Caco-2 (cell line): ENCODE data around the gene OSMR. TPM values are rescaled to one million over a fixed set of nuclear protein-coding genes. Genes with fewer than 3 reads are reported as not detected.

Experiments used
- BruUV-seq: library from RNA; stranded (reverse); fragments of 400-500 nt; replicated peaks from 2 replicates; lab custom pipeline; 2021; lab: Mats Ljungman, UMichigan
- CTCF ChIA-PET: fragments of 300-600 bp; sonication (Branson Sonifier 250); formaldehyde crosslinking; loops from one replicate; lab custom pipeline; 2022; ENCODE audit warnings: antibody characterized with exemption; lab: Charles Lee
- POLR2A ChIA-PET: fragments of 300-600 bp; sonication (Branson Sonifier 250); formaldehyde crosslinking; loops from one replicate; lab custom pipeline; 2022; ENCODE audit warnings: antibody characterized with exemption; lab: Charles Lee
- DNase-seq, 2 experiments: peaks; one replicate each; pipeline versions ENCODE4 v3.0.0 to v3.0.0-alpha.2; 2020 to 2022
- H3K27me3 ChIP-seq: replicated peaks from 2 replicates; pipeline ENCODE4 v1.6.0; 2011; ENCODE audit warnings: low read length; ENCODE audit not compliant: control insufficient read depth, insufficient read depth
- H3K36me3 ChIP-seq: 2 replicates; pipeline ENCODE4 v1.5.1; 2011; ENCODE audit warnings: low read length; ENCODE audit not compliant: control insufficient read depth, insufficient read depth
- H3K4me1 ChIP-seq: fragments of 250-450 bp; sonication (Bioruptor Pico); 2 replicates; pipeline ENCODE4 v1.5.1; 2020; ENCODE audit warnings: mild to moderate bottlenecking
- H3K4me3 ChIP-seq: 2 replicates; pipeline ENCODE4 v1.5.1; 2011; ENCODE audit warnings: low read depth, mild to moderate bottlenecking, control low read depth, low read length
- H3K9me3 ChIP-seq: fragments of 250-450 bp; sonication (Bioruptor Pico); 2 replicates; pipeline ENCODE4 v1.5.1; 2020; ENCODE audit warnings: mild to moderate bottlenecking, moderate library complexity
- H3K27ac Mint-ChIP-seq: one replicate; pipeline ENCODE4 v1.8.0; 2022; ENCODE audit warnings: mixed read lengths; ENCODE audit not compliant: unreplicated experiment
- H3K27me3 Mint-ChIP-seq: one replicate; pipeline ENCODE4 v1.8.0; 2022; ENCODE audit warnings: mixed read lengths; ENCODE audit not compliant: insufficient read depth, unreplicated experiment
- H3K36me3 Mint-ChIP-seq: one replicate; pipeline ENCODE4 v1.8.0; 2022; ENCODE audit warnings: mild to moderate bottlenecking, mixed read lengths; ENCODE audit not compliant: insufficient read depth, unreplicated experiment
- H3K4me1 Mint-ChIP-seq: one replicate; pipeline ENCODE4 v1.8.0; 2022; ENCODE audit warnings: low read depth, mixed read lengths; ENCODE audit not compliant: unreplicated experiment
- H3K4me3 Mint-ChIP-seq: one replicate; pipeline ENCODE4 v1.8.0; 2022; ENCODE audit warnings: mild to moderate bottlenecking, moderate library complexity, mixed read lengths; ENCODE audit not compliant: unreplicated experiment
- H3K9me3 Mint-ChIP-seq: one replicate; pipeline ENCODE4 v1.8.0; 2022; ENCODE audit warnings: mixed read lengths; ENCODE audit not compliant: unreplicated experiment
- CTCF ChIP-seq, 2 experiments: fragments of 200-600 bp in 1 of 2; IDR thresholded peaks; 1 replicate in 1 of 2; 2 replicates in 1 of 2; pipeline versions ENCODE4 v1.5.1 to v1.8.0; 2011 to 2022; ENCODE audit warnings: antibody characterized with exemption in 1 of 2, control low read depth in 1 of 2, inconsistent platforms in 1 of 2, low read depth in 1 of 2, low read length in 1 of 2, mild to moderate bottlenecking in 1 of 2, moderate library complexity in 1 of 2; ENCODE audit not compliant: insufficient read depth in 1 of 2, severe bottlenecking in 1 of 2, unreplicated experiment in 1 of 2
- intact Hi-C: fragments of 100-400 bp; cut with micrococcal nuclease; formaldehyde crosslinking; loops from one replicate; pipeline ENCODE4 v1.10.0; 2022; ENCODE audit not compliant: unreplicated experiment
- total RNA-seq: library from RNA; stranded (reverse); gene quantifications from 2 replicates; pipeline ENCODE4 v1.2.3, GENCODE V29; 2022

The OSMR gene
- total RNA-seq, 1 experiment from 2014 or later: 0.11 TPM

DNA sequence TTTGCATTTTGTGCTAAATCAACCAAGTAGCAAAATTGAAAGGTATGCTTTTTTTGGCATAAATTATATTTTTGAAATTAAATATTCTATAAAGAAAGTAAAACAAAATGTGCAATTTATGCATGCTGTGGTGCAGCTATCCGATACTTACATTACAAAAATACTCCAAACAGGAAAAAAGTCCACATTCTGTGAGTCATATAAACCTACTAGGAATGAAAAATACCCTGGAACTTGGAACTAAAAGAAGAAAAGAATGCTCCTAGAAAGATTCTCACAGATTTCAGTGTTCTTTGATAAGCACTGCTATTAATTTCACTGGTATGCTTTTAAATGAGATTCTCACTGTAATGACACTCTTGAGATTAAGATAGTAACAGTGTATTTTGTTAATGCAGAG lies 92.6 kb downstream of the OSMR start:
- Mint-ChIP-seq H3K27me3 (no peaks in the 10 kb centered on the region), H3K9me3 (no peaks in the 10 kb centered on the region), H3K36me3 (peaks cover 6% of the 10 kb centered on the region), H3K4me3 (no peak overlapping the region), H3K27ac (no peak overlapping the region), H3K4me1 (no peaks in the 10 kb centered on the region)
- H3K9me3 ChIP-seq: no peaks in the 10 kb centered on the region
- intact Hi-C loops: no loop called here
- no peak for DNase-seq
- no peaks in the 10 kb centered on the region for H3K4me1 ChIP-seq
- TF ChIP-seq CTCF (IDR thresholded peaks at IDR 0.05; ENCODE audit: insufficient read depth in 1 of 2, low read depth in 1 of 2, low read length in 1 of 2, severe bottlenecking in 1 of 2, unreplicated experiment in 1 of 2): no peak
- CTCF ChIA-PET: no interaction called here
- no peak overlapping the region for H3K4me3 ChIP-seq
- no peaks in the 10 kb centered on the region for H3K27me3 ChIP-seq
- BruUV-seq: no TSS peak
- H3K36me3 ChIP-seq: no peaks in the 10 kb centered on the region
- POLR2A ChIA-PET: no interaction called here

GRCh38 chr5:38938973-38939372 lies 93.2 kb downstream of the OSMR start:
- no TSS peak for BruUV-seq
- intact Hi-C loops: no loop called here
- Mint-ChIP-seq H3K4me1 (no peaks in the 10 kb centered on the region), H3K27ac (no peak overlapping the region), H3K27me3 (no peaks in the 10 kb centered on the region), H3K4me3 (no peak overlapping the region), H3K9me3 (no peaks in the 10 kb centered on the region), H3K36me3 (peaks cover 6% of the 10 kb centered on the region)
- Histone ChIP-seq H3K4me1 (no peaks in the 10 kb centered on the region), H3K9me3 (no peaks in the 10 kb centered on the region), H3K4me3 (no peak overlapping the region), H3K36me3 (no peaks in the 10 kb centered on the region), H3K27me3 (no peaks in the 10 kb centered on the region)
- TF ChIP-seq CTCF (IDR thresholded peaks at IDR 0.05; ENCODE audit: insufficient read depth in 1 of 2, low read depth in 1 of 2, low read length in 1 of 2, severe bottlenecking in 1 of 2, unreplicated experiment in 1 of 2): no peak
- ChIA-PET CTCF (no interaction called here), POLR2A (no interaction called here)
- DNase-seq: no peak

GRCh38 chr5:38940230-38940858 lies 94.5 kb downstream of the OSMR start:
- Mint-ChIP-seq H3K27me3 (no peaks in the 10 kb centered on the region), H3K9me3 (no peaks in the 10 kb centered on the region), H3K4me1 (no peaks in the 10 kb centered on the region), H3K27ac (no peak overlapping the region), H3K36me3 (peaks cover 11% of the 10 kb centered on the region), H3K4me3 (no peak overlapping the region)
- H3K4me3 ChIP-seq: no peak overlapping the region
- ChIA-PET POLR2A (no interaction called here), CTCF (no interaction called here)
- BruUV-seq: no TSS peak
- intact Hi-C loops: no loop called here
- H3K9me3 ChIP-seq: no peaks in the 10 kb centered on the region
- H3K36me3 ChIP-seq: peaks cover 3% of the 10 kb centered on the region
- no peak for TF ChIP-seq CTCF (IDR thresholded peaks at IDR 0.05; ENCODE audit: insufficient read depth in 1 of 2, low read depth in 1 of 2, low read length in 1 of 2, severe bottlenecking in 1 of 2, unreplicated experiment in 1 of 2)
- no peaks in the 10 kb centered on the region for H3K27me3 ChIP-seq
- DNase-seq: no peak
- no peaks in the 10 kb centered on the region for H3K4me1 ChIP-seq
